MM.1S (cell line): ENCODE data around the gene FBLN2.

Experiments
- DNase-seq: peaks from one replicate; pipeline ENCODE4 v3.0.0-alpha.2; 2015
- H2AFZ ChIP-seq: fragments of 300-600 bp; sonication (generic); 2 replicates; pipeline ENCODE4 v1.6.0; 2016; ENCODE audit warnings: antibody characterized with exemption, low read length
- H3F3A ChIP-seq: fragments of 300-600 bp; sonication (generic); 2 replicates; pipeline ENCODE4 v1.6.1; 2016; ENCODE audit warnings: mild to moderate bottlenecking, antibody characterized with exemption, low read length, moderate library complexity, mixed read lengths; ENCODE audit not compliant: insufficient read depth
- H3K27ac ChIP-seq: fragments of 300-600 bp; sonication (generic); 2 replicates; pipeline ENCODE4 v1.5.1; 2016; ENCODE audit warnings: mild to moderate bottlenecking, low read length
- H3K27me3 ChIP-seq: fragments of 300-600 bp; sonication (generic); replicated peaks from 2 replicates; pipeline ENCODE4 v1.6.0; 2016; ENCODE audit warnings: low read length; ENCODE audit not compliant: insufficient read depth
- H3K36me3 ChIP-seq: fragments of 300-600 bp; sonication (generic); replicated peaks from 2 replicates; pipeline ENCODE4 v1.6.1; 2016; ENCODE audit warnings: mild to moderate bottlenecking, low read length, mixed read lengths; ENCODE audit not compliant: insufficient read depth
- H3K4me1 ChIP-seq: fragments of 300-600 bp; sonication (generic); 2 replicates; pipeline ENCODE4 v1.6.1; 2016; ENCODE audit warnings: low read length, mixed read lengths
- H3K4me2 ChIP-seq: fragments of 300-600 bp; sonication (generic); 2 replicates; pipeline ENCODE4 v1.6.0; 2016; ENCODE audit warnings: low read depth, low read length
- H3K4me3 ChIP-seq: fragments of 300-600 bp; sonication (generic); 2 replicates; pipeline ENCODE4 v1.5.1; 2016; ENCODE audit warnings: low read length, mixed read lengths
- H3K79me2 ChIP-seq: fragments of 300-600 bp; sonication (generic); 2 replicates; pipeline ENCODE4 v1.6.1; 2016; ENCODE audit warnings: mixed run types, low read length, mixed read lengths
- H3K9ac ChIP-seq: fragments of 300-600 bp; sonication (generic); 2 replicates; pipeline ENCODE4 v1.6.1; 2016; ENCODE audit warnings: low read length, mixed read lengths
- H3K9me2 ChIP-seq: fragments of 300-600 bp; sonication (generic); replicated peaks from 2 replicates; pipeline ENCODE4 v1.6.1; 2016; ENCODE audit warnings: mild to moderate bottlenecking, low read length, mixed read lengths; ENCODE audit not compliant: insufficient read depth
- H3K9me3 ChIP-seq: fragments of 300-600 bp; sonication (generic); replicated peaks from 2 replicates; pipeline ENCODE4 v1.6.1; 2016; ENCODE audit warnings: mild to moderate bottlenecking, low read length, mixed read lengths; ENCODE audit not compliant: insufficient read depth
- H4K20me1 ChIP-seq: fragments of 300-600 bp; sonication (generic); 2 replicates; pipeline ENCODE4 v1.6.1; 2016; ENCODE audit warnings: mild to moderate bottlenecking, low read length, moderate library complexity, mixed read lengths; ENCODE audit not compliant: insufficient read depth
- EZH2 ChIP-seq: fragments of 300-600 bp; sonication (generic); optimal IDR thresholded peaks from 2 replicates; pipeline ENCODE3; 2017; ENCODE audit warnings: low read depth, mild to moderate bottlenecking, antibody characterized with exemption, low read length, mixed read lengths
- EZH2phosphoT487 ChIP-seq: fragments of 300-600 bp; sonication (generic); IDR thresholded peaks from 2 replicates; pipeline ENCODE4 v1.6.1; 2018; ENCODE audit warnings: antibody characterized with exemption, low read length
- TF ChIP-seq, protein P1 (sequence below): fragments of 300-600 bp; sonication (generic); IDR thresholded peaks from 2 replicates; pipeline ENCODE4 v1.5.1; 2016; ENCODE audit warnings: antibody characterized with exemption, low read length, mixed read lengths

The FBLN2 gene

DNA sequence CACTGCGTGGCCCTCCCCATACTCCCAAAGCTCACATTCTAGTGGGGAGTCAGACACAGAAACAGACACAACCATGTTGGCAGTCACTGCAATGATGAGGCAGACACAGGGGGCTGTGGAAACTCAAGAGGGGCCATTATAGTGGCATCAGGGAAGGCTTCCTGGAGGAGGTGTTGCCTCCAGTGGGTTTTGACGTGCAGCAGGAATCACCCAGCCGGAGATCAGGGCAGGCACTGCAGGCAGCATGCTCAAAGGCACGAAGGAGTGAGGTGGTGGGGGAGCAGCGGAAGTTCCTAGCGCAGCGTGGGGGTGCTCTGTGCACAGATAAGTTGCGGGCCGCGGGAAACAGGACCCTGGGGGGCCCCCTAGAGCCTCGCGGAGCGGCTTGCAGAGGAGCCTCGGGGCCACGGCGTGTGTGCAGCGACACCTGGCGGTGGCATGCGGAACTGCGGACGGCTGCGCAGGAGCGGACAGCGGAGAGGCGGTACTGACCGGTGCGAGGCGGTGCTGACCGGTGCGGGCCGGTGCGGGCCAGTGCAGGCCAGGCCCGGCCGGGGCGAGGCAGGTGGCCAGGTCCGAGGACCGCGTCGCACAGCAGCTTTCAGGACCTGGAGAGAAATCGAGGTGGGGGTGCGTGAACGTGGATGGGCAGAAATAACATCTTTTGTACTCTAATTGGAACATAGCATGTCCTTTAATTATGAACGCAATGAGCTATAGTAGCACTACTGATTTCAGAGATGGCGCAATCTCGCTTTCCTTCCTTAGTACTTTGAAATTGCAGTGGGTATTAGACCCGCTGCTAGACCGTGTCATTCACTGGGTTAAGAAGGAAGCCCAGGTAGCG is 101.5 kb downstream of the FBLN2 start:
- peak; percentile 49 for DNase-seq
- TF ChIP-seq, protein P1, sequence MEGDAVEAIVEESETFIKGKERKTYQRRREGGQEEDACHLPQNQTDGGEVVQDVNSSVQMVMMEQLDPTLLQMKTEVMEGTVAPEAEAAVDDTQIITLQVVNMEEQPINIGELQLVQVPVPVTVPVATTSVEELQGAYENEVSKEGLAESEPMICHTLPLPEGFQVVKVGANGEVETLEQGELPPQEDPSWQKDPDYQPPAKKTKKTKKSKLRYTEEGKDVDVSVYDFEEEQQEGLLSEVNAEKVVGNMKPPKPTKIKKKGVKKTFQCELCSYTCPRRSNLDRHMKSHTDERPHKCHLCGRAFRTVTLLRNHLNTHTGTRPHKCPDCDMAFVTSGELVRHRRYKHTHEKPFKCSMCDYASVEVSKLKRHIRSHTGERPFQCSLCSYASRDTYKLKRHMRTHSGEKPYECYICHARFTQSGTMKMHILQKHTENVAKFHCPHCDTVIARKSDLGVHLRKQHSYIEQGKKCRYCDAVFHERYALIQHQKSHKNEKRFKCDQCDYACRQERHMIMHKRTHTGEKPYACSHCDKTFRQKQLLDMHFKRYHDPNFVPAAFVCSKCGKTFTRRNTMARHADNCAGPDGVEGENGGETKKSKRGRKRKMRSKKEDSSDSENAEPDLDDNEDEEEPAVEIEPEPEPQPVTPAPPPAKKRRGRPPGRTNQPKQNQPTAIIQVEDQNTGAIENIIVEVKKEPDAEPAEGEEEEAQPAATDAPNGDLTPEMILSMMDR, result peak; percentile 94
- TF ChIP-seq EZH2 (no peak), EZH2phosphoT487 (no peak)
- Histone ChIP-seq H3K4me3 (no peak overlapping the region), H3K9ac (no peak overlapping the region), H3F3A (no peaks in the 10 kb centered on the region), H3K27me3 (peaks cover 69% of the 10 kb centered on the region), H3K79me2 (no peaks in the 10 kb centered on the region), H3K4me1 (no peaks in the 10 kb centered on the region), H2AFZ (no peak overlapping the region), H3K4me2 (peak overlapping the region; percentile 28; the same call in 1 of the 2 replicates), H3K9me2 (no peaks in the 10 kb centered on the region), H4K20me1 (no peaks in the 10 kb centered on the region), H3K27ac (no peak overlapping the region), H3K36me3 (no peaks in the 10 kb centered on the region), H3K9me3 (no peaks in the 10 kb centered on the region)

DNA sequence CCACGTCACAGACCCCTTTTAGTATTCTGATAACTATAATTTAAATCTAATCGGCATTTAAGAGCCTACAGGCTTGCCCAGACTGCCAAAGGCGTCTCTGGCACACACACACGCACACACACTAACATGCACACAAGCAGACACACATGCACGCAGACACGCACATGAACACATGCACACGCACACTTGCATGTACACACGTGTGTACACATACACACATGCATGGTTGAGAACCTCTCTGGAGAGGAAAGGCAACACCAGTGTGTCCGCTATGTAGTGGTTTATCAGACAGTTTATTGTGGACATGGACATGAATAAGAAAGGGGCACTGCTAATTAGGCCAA is 102.1 kb downstream of the FBLN2 start:
- Histone ChIP-seq H3K27me3 (peaks cover 69% of the 10 kb centered on the region), H3K79me2 (no peaks in the 10 kb centered on the region), H3K9me3 (no peaks in the 10 kb centered on the region), H2AFZ (no peak overlapping the region), H3K9me2 (no peaks in the 10 kb centered on the region), H3K9ac (no peak overlapping the region), H3K4me3 (no peak overlapping the region), H3K27ac (no peak overlapping the region), H4K20me1 (no peaks in the 10 kb centered on the region), H3K36me3 (no peaks in the 10 kb centered on the region), H3K4me1 (no peaks in the 10 kb centered on the region), H3K4me2 (no peak overlapping the region), H3F3A (no peaks in the 10 kb centered on the region)
- TF ChIP-seq EZH2 (no peak), EZH2phosphoT487 (no peak)
- TF ChIP-seq, protein P1, result no peak
- no peak for DNase-seq

DNA sequence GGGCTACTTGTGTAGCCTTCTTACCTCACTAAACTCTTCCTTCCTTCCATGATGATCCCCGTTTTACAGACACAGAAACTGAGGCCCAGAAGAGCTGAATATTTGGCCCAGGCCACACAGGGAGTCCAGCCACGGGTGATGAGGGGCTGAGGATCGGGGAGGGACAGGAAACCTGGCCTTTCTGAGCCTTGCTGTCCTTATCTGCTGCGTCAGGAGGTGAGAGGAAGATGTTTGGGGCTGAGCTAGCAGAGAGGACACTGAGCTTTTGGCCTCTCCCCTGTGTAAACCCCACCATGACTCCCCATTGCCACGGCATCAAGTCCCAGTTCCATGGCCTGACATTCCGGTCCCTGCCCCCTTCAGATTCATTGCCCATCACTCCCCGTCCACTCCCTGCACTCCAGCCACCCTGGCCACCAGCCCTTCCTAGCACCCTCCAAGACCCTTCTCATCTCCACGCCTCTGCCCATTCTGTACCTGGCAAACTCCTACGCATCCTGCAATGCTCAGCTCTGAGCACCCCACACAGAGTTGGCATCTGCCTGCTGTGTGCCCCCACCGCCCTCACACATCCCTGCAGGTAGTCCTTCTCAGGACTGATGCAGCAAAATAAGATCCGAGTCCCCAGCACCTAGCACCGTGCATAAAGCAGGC is 103.0 kb downstream of the FBLN2 start:
- H3K9ac ChIP-seq, result no peak overlapping the region
- no peak for TF ChIP-seq EZH2phosphoT487
- TF ChIP-seq EZH2, result no peak
- TF ChIP-seq, protein P1, result no peak

More for the DNA sequence above, 103.0 kb downstream of the FBLN2 start:
- Histone ChIP-seq H3K4me2 (no peak overlapping the region), H3K27ac (no peak overlapping the region), H3K36me3 (no peaks in the 10 kb centered on the region), H3K9me2 (no peaks in the 10 kb centered on the region), H3K79me2 (no peaks in the 10 kb centered on the region), H3K4me1 (no peaks in the 10 kb centered on the region), H3F3A (no peaks in the 10 kb centered on the region), H3K4me3 (no peak overlapping the region), H3K9me3 (no peaks in the 10 kb centered on the region), H4K20me1 (no peaks in the 10 kb centered on the region), H2AFZ (no peak overlapping the region), H3K27me3 (peaks cover 69% of the 10 kb centered on the region)
- no peak for DNase-seq
